GM18951 (cell line): Measurements from ENCODE around the gene LMAN2L.

Experiments used
- POLR2A ChIP-seq: IDR thresholded peaks from 4 replicates; pipeline ENCODE4 v1.6.1; 2011; ENCODE audit warnings: mild to moderate bottlenecking; ENCODE audit not compliant: insufficient read length, insufficient read depth; ENCODE audit errors: extremely low read depth
- in situ Hi-C: fragments of 300-500 bp; cut with MboI; formaldehyde crosslinking; loops from one replicate; pipeline ENCODE4 v1.12.0; 2022; ENCODE audit warnings: low sequenced_read_pairs, mixed read lengths, inconsistent platforms; ENCODE audit not compliant: unreplicated experiment

Gene LMAN2L

GRCh38 chr2:96739633-96740428 lies at the start of gene LMAN2L:
Gene LMAN2L, minus strand, starts transcription at chr2:96740064. Its CDS starts 24 bp downstream, at chr2:96740040.
- in situ Hi-C loops = no loop called here
- peak; percentile 79 for TF ChIP-seq POLR2A

DNA sequence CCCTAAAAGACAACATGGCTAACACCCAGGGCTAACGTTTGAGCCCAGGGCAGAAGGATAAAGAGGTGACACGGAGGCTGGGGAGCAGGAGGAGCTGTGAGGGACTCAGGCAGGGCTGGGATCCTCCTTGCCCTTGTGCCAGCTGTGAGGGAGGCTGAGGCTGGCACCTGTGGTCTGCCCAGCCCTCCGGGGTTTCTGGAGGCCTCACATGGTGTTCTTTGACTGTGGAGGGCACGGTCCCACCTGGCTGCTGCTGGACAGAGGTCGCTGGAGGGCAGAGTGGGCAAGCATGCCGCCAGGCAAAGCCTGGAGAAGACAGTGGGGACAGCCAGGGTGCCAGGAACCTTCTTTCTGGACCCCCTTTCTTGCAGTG lies 49.4 kb upstream of the LMAN2L start:
- no peak for TF ChIP-seq POLR2A
- in situ Hi-C loops = no loop called here

DNA sequence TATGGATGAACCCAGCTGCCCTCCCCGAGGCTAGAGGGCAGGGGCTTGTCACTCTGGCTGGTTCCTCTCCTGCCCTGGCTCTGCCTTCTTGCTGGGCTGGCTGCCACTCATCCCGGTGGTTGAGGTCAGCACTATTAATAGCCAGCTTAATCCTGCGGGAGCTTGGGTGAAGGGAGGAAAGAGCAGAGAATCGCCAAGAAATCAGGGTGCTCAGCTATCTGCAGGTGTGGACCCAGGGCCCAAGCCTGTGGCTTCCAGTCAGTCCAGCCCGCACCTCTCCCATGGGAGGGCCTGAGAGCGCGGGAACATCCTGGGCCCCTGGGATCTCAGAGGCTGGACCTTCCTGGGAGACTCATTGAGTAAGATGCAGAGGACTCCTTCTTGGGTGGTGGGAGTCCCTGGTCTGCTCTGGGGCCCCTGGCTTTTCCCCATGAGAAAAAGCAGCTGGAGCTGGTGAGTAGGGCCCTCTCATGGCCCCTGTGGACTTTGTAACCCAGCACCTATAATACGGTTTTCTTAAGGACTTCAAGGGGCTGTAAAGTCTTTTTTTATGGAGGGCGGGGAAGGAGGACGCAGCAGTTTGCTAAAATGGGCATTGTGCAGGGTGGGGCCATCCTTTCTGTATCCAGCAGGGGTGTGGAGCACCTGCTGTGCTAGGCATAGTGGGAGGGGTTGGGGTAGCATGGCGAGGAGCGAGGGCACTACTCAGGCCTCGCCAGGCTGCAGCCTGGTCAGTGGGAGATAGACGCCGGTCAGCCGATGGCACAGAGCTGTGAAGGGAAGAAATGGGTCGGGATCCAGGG lies 48.8 kb upstream of the LMAN2L start:
- no peak for TF ChIP-seq POLR2A
- in situ Hi-C loops = no loop called here

- no peak for TF ChIP-seq POLR2A
- in situ Hi-C loops = no loop called here
Observed at GRCh38 chr2:96787411-96787810, 47.5 kb upstream of the LMAN2L start.

DNA sequence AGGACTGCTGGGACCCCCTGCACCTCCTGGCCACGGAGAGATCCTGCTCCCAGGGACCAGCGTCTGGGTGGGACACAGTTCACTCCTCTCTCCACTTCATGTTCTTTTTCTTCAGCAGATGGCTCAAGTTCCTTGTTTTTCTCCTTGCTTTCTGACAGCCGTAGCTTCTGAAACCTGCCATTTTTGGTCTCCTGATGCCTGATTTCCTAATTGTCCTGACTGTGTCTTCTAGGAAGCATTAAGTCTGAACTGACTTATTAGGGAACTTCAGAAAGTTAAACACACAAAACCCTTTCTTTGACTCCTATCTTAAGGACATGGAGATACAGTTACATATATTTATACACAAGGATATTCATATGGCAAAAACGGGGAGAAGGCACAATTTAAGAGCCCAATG lies 43.5 kb upstream of the LMAN2L start:
- in situ Hi-C loops = no loop called here
- no peak for TF ChIP-seq POLR2A

- in situ Hi-C loops = no loop called here
- TF ChIP-seq POLR2A = no peak
Observed at GRCh38 chr2:96775160-96775559, 35.3 kb upstream of the LMAN2L start.

GRCh38 chr2:96773922-96774321 lies 34.1 kb upstream of the LMAN2L start:
- peak; percentile 22 for TF ChIP-seq POLR2A
- in situ Hi-C loops = no loop called here

- in situ Hi-C loops = no loop called here
- TF ChIP-seq POLR2A = no peak
Observed at GRCh38 chr2:96772903-96773671, 33.2 kb upstream of the LMAN2L start.

DNA sequence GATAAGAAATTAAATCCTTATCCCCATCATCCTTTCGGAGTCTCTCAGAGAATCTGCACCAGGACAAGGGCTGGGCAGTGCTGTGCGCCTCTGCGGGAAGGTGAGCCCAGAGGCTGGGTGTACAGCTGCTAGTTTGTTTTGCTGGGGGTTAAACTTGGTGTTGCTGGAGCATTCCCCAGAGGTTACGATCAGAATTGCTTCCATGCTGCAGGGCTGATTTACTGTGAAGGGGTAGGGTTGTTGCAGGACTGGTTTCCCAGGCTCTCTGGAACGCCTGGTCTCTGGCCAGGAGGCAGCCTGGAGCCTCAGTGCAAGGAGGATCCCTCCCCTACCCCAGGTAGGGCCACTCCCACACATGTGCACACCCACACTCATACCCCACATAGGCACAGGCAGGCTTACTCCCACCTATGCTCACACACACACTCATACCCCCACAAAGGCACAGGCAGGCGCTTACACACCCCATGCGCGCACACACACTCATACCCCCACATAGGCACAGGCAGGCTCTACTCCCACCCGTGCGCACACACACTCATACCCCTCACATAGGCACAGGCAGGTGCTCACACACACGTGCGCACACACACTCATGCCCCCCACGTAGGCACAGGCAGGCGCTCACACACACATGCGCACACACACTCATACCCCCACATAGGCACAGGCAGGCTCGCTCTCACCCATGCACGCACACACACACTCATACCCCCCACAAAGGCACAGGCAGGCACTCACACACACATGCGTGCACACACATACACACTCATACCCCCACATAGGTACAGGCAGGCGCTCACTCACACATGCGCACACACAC lies 32.1 kb upstream of the LMAN2L start:
- TF ChIP-seq POLR2A = no peak
- in situ Hi-C loops = no loop called here

- no peak for TF ChIP-seq POLR2A
- in situ Hi-C loops = no loop called here
Observed at GRCh38 chr2:96770442-96771202, 30.8 kb upstream of the LMAN2L start.

DNA sequence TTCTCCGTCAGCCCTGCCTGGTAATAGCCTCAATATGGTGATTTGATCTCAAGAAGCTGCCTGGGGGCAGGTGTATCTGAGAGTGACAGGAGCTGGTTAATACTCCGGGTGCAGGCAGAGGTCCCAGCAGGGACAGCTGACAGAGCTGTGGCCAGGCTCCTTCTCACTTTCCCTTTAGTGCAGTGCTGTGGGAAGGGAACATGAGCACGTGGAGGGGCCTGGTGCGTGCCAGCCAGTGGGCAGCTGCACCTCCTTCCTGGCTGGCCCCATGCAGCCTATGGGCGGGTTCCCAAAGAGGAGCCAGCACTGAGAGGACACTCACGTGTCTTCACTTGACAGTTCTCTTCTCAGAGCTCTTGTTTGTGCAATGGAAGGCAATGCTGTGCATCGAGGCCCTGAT lies 29.9 kb upstream of the LMAN2L start:
- no peak for TF ChIP-seq POLR2A
- in situ Hi-C loops = no loop called here

GRCh38 chr2:96768083-96768561 lies 28.3 kb upstream of the LMAN2L start:
- in situ Hi-C loops = no loop called here
- TF ChIP-seq POLR2A = no peak
